Lung (tissue), 12 donors: ENCODE results near the gene POU6F1. TPM values are rescaled to one million over a fixed set of nuclear protein-coding genes. Genes with fewer than 3 reads are reported as not detected.
"Not testable (repeated sequence)": the region's sequence is repeated elsewhere in the genome, so short reads cannot be mapped to it uniquely, and the experiment has no call there.

Experiments
- ATAC-seq: fragments of 200-7000 bp; cut with Tn5 transposase; one replicate; pipeline ENCODE4 v1.9.1; 2020; ENCODE audit warnings: moderate number of reproducible peaks; ENCODE audit not compliant: insufficient read depth, low FRiP score
- DNase-seq, 3 donors: peaks; one replicate each; pipeline ENCODE4 v3.0.0-alpha.2; 2013 to 2017
- H3K27ac ChIP-seq, 2 donors: one replicate each; pipeline ENCODE4 v1.5.1; 2013; ENCODE audit warnings: mild to moderate bottlenecking in 2 of 2, moderate library complexity in 2 of 2, control low read depth in 1 of 2, inconsistent platforms in 1 of 2, low read depth in 1 of 2, low read length in 1 of 2
- H3K27me3 ChIP-seq, 3 donors: one replicate each; pipeline ENCODE4 v1.5.1; 2013; ENCODE audit warnings: low read length in 2 of 3; ENCODE audit not compliant: control insufficient read depth in 3 of 3, insufficient read depth in 3 of 3
- H3K36me3 ChIP-seq, 4 donors: one replicate each; pipeline ENCODE4 v1.5.1; 2013; ENCODE audit warnings: low read length in 4 of 4, mild to moderate bottlenecking in 1 of 4, moderate library complexity in 1 of 4; ENCODE audit not compliant: control insufficient read depth in 4 of 4, insufficient read depth in 4 of 4
- H3K4me1 ChIP-seq, 5 donors: one replicate each; pipeline ENCODE4 v1.5.1; 2013; ENCODE audit warnings: low read length in 5 of 5, mild to moderate bottlenecking in 2 of 5, moderate library complexity in 1 of 5; ENCODE audit not compliant: control insufficient read depth in 5 of 5, insufficient read depth in 5 of 5
- H3K4me3 ChIP-seq: one replicate; pipeline ENCODE4 v1.5.1; 2013; ENCODE audit warnings: mild to moderate bottlenecking, control low read depth, moderate library complexity
- H3K9ac ChIP-seq, 2 donors: one replicate each; pipeline ENCODE4 v1.5.1; 2013; ENCODE audit warnings: low read length in 2 of 2, control low read depth in 1 of 2; ENCODE audit not compliant: insufficient read depth in 1 of 2
- H3K9me3 ChIP-seq, 4 donors: one replicate each; pipeline ENCODE4 v1.5.1; 2013; ENCODE audit warnings: low read length in 3 of 4, mild to moderate bottlenecking in 1 of 4, moderate library complexity in 1 of 4; ENCODE audit not compliant: control insufficient read depth in 4 of 4, insufficient read depth in 3 of 4
- WGBS, 2 donors: extraction: QIAGEN DNeasy Blood & Tissue Kit; methylation state at CpG; one replicate each; pipeline ENCODE4 v1.1.7; 2013; 5-methylcytosine and 5-hydroxymethylcytosine counted together
- polyA plus RNA-seq, 2 donors: library from polyadenylated mRNA; stranded (reverse); fragments of 200-250 nt; gene quantifications; one replicate each; pipeline ENCODE4 v1.2.1, GENCODE V29; 2013
- total RNA-seq, 2 donors: library from RNA; depleted of rRNA in 1 of 2; stranded (reverse); fragments of >200 nt in 1 of 2; gene quantifications; one replicate each; pipeline ENCODE4 v1.2.1, GENCODE V29; 2014 to 2021
- TF ChIP-seq, protein P1 (sequence below): IDR thresholded peaks from 2 replicates; pipeline ENCODE4 v1.5.1; 2012; ENCODE audit warnings: mild to moderate bottlenecking; ENCODE audit errors: control extremely low read depth, extremely low read depth
- donor health status: control.
- donor health status: control.
- donor health status: Bipolar disorder and iron deficiency.
- donor health status: healthy.
- donor health status: DM: yes; HTN: yes; CAD: no.

The POU6F1 gene
- total and polyA plus RNA-seq, 4 donors, result 3.0 to 16.1 (median 9.2) TPM

DNA sequence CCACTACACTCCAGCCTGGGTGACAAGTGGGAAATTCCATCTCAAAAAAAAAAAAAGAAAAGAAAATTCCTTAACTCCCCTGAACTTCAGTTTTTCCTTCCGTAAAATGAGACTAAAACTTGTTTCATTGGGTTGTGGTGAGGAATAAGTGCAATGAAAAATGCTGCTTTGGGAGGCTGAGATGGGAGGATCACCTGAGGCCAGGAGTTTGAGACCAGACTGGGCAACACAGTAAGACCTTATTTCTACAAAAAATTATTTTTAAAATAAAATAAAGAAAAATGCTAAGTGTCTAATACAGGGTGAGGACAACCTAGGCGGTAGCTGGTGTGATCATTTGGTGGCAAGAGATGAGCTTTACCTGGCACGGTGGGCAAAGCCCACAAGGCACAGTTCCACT is 45.5 kb upstream of the POU6F1 start:
- Histone ChIP-seq H3K9me3 (no peaks in the 10 kb centered on the region), H3K9ac (no peak overlapping the region), H3K36me3 (peaks cover 0 to 3% (median 0%) of the 10 kb centered on the region in 4 donors), H3K27ac (no peak overlapping the region), H3K27me3 (no peaks in the 10 kb centered on the region), H3K4me3 (no peak overlapping the region), H3K4me1 (peaks cover 0 to 2% (median 0%) of the 10 kb centered on the region in 5 donors)
- DNase-seq, result no peak
- no peak for ATAC-seq
- WGBS, 2 donors, result 96 to 98% methylated on average over 3 of the region's 3 CpGs
- TF ChIP-seq, protein P1, sequence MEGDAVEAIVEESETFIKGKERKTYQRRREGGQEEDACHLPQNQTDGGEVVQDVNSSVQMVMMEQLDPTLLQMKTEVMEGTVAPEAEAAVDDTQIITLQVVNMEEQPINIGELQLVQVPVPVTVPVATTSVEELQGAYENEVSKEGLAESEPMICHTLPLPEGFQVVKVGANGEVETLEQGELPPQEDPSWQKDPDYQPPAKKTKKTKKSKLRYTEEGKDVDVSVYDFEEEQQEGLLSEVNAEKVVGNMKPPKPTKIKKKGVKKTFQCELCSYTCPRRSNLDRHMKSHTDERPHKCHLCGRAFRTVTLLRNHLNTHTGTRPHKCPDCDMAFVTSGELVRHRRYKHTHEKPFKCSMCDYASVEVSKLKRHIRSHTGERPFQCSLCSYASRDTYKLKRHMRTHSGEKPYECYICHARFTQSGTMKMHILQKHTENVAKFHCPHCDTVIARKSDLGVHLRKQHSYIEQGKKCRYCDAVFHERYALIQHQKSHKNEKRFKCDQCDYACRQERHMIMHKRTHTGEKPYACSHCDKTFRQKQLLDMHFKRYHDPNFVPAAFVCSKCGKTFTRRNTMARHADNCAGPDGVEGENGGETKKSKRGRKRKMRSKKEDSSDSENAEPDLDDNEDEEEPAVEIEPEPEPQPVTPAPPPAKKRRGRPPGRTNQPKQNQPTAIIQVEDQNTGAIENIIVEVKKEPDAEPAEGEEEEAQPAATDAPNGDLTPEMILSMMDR, result no peak

DNA sequence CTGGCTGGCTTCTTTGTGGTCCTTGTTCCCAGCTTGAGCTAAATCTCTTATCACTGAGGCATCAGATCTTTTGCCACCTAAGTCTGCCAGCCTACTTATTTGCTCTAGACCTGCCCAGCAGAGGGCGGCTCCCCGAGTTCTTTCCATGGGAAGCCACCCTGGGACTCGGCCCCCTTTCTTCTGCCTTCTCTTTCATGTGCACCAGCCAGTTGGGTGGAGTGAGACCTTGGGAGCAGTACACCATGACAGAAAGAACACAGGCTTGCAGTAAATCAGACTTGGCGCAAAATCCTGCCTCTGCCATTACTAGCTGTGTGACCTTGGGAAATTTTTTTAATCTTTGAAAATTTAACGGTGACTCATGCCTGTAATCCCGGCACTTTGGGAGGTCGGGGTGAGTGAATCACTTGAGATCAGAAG is 44.9 kb upstream of the POU6F1 start:
- peaks cover 0 to 3% (median 0%) of the 10 kb centered on the region in 4 donors for H3K36me3 ChIP-seq
- TF ChIP-seq, protein P1, result no peak
- DNase-seq (peak in 1 of 3 donors; percentile 21), ATAC-seq (no peak)
- no peaks in the 10 kb centered on the region for H3K9me3 ChIP-seq
- 45 to 60% methylated on average over 7 of the region's 7 CpGs for whole genome bisulfite sequencing, 2 donors
- no peak overlapping the region for H3K9ac ChIP-seq
- no peaks in the 10 kb centered on the region for H3K27me3 ChIP-seq
- H3K4me1 ChIP-seq, result peaks cover 0 to 2% (median 0%) of the 10 kb centered on the region in 5 donors
- no peak overlapping the region for H3K4me3 ChIP-seq
- H3K27ac ChIP-seq, result no peak overlapping the region

- not testable (repeated sequence) for H3K4me3 ChIP-seq, H3K27ac ChIP-seq, H3K9ac ChIP-seq, H3K27me3 ChIP-seq, H3K36me3 ChIP-seq, DNase-seq, ATAC-seq, H3K4me1 ChIP-seq, H3K9me3 ChIP-seq
- 93 to 97% methylated on average over 1 of the region's 1 CpG for WGBS, 2 donors
Observed at GRCh38 chr12:51259600-51259999, 41.7 kb upstream of the POU6F1 start.

- no peak for ATAC-seq
- TF ChIP-seq, protein P1, result no peak
- H3K4me3 ChIP-seq, result no peak overlapping the region
- no peak overlapping the region for H3K9ac ChIP-seq
- DNase-seq, result no peak
- H3K27me3 ChIP-seq, result no peaks in the 10 kb centered on the region
- peaks cover 0 to 4% (median 0%) of the 10 kb centered on the region in 4 donors for H3K36me3 ChIP-seq
- WGBS, 2 donors, result 75 to 81% methylated on average over 4 of the region's 4 CpGs
- H3K9me3 ChIP-seq, result no peaks in the 10 kb centered on the region
- no peaks in the 10 kb centered on the region for H3K4me1 ChIP-seq
- no peak overlapping the region for H3K27ac ChIP-seq
Observed at GRCh38 chr12:51254536-51254935, 36.7 kb upstream of the POU6F1 start.
